HCT116 (cell line): ENCODE measurements around the gene MRTFB. TPM values are rescaled to one million over a fixed set of nuclear protein-coding genes. Genes with fewer than 3 reads are reported as not detected.

ENCODE experiments used
- ATAC-seq: fragments of 200-7000 bp; cut with Tn5 transposase; 2 replicates; pipeline ENCODE4 v1.9.1; 2020; ENCODE audit warnings: mild to moderate bottlenecking, moderate library complexity
- BruUV-seq: library from RNA; stranded (reverse); fragments of 400-500 nt; replicated peaks from 2 replicates; lab custom pipeline; 2021; lab: Mats Ljungman, UMichigan
- CTCF ChIA-PET: fragments of 300-600 bp; sonication (Branson Sonifier 250); formaldehyde crosslinking; loops from one replicate; lab custom pipeline; 2021; ENCODE audit warnings: antibody characterized with exemption; lab: Charles Lee
- POLR2A ChIA-PET: fragments of 300-600, 350-600 bp; sonication (Branson Sonifier 250); formaldehyde crosslinking; loops from one replicate; lab custom pipeline; 2021; ENCODE audit warnings: antibody characterized with exemption; lab: Charles Lee
- RAD21 ChIA-PET, 2 experiments: fragments of 300-600 bp; sonication (Branson Sonifier 250); formaldehyde crosslinking; loops; one replicate each; lab custom pipeline; 2023; ENCODE audit warnings: low total read pairs in 2 of 2; ENCODE audit not compliant: uncharacterized antibody in 2 of 2, unreplicated experiment in 2 of 2, low non-redundant PET in 1 of 2; lab: Charles Lee
- DNase-seq: peaks from one replicate; pipeline ENCODE4 v3.0.0-alpha.2; 2010; ENCODE audit warnings: low read depth, low spot score
- H2AFZ ChIP-seq: fragments of 200-600 bp; shearing (Covaris generic), sonication (generic); 2 replicates; pipeline ENCODE4 v1.6.1; 2017; ENCODE audit warnings: low read depth, mixed run types, mixed read lengths, antibody characterized with exemption, low read length; ENCODE audit not compliant: poor library complexity, severe bottlenecking
- H3K27ac ChIP-seq: 2 replicates; pipeline ENCODE4 v1.5.1; 2012; ENCODE audit warnings: low read depth, low read length
- H3K27me3 ChIP-seq: fragments of 200-600 bp; sonication (generic); 2 replicates; pipeline ENCODE4 v1.6.1; 2016; ENCODE audit warnings: mixed run types, low read length, mixed read lengths; ENCODE audit not compliant: insufficient read depth
- H3K36me3 ChIP-seq, 2 experiments: fragments of 200-500 bp in 1 of 2; fragments of 200-600 bp in 1 of 2; sonication (Bioruptor generic) in 1 of 2; sonication (generic) in 1 of 2; 2 replicates each; pipeline versions ENCODE4 v1.5.1 to v1.6.1; 2014 to 2016; ENCODE audit warnings: low read length in 2 of 2, inconsistent platforms in 1 of 2, mixed read lengths in 1 of 2, mixed run types in 1 of 2; ENCODE audit not compliant: insufficient read depth in 2 of 2, control insufficient read depth in 1 of 2
- H3K4me1 ChIP-seq, 2 experiments: fragments of 200-600 bp in 1 of 2; sonication (generic) in 1 of 2; 2 replicates each; pipeline versions ENCODE4 v1.5.1 to v1.6.1; 2012 to 2017; ENCODE audit warnings: low read length in 2 of 2, inconsistent platforms in 1 of 2, mild to moderate bottlenecking in 1 of 2, mixed read lengths in 1 of 2, mixed run types in 1 of 2, moderate library complexity in 1 of 2; ENCODE audit not compliant: insufficient read depth in 2 of 2, control insufficient read depth in 1 of 2
- H3K4me2 ChIP-seq: fragments of 200-600 bp; sonication (generic); 2 replicates; pipeline ENCODE4 v1.6.1; 2017; ENCODE audit warnings: mixed run types, low read length, mixed read lengths
- H3K4me3 ChIP-seq, 2 experiments: fragments of 200-600 bp in 1 of 2; sonication (generic) in 1 of 2; replicated peaks in 1 of 2; 2 replicates each; pipeline ENCODE4 v1.5.1; 2011 to 2016; ENCODE audit warnings: low read length in 2 of 2, control low read depth in 1 of 2, low read depth in 1 of 2, mild to moderate bottlenecking in 1 of 2, mixed read lengths in 1 of 2, mixed run types in 1 of 2
- H3K79me2 ChIP-seq: fragments of 200-600 bp; sonication (generic); 2 replicates; pipeline ENCODE4 v1.6.1; 2017; ENCODE audit warnings: mild to moderate bottlenecking, mixed run types, low read length, moderate library complexity, mixed read lengths; ENCODE audit not compliant: insufficient read depth
- H3K9ac ChIP-seq: fragments of 200-600 bp; sonication (generic); 2 replicates; pipeline ENCODE4 v1.6.1; 2016; ENCODE audit warnings: low read length, mixed read lengths
- H3K9me2 ChIP-seq: fragments of 200-600 bp; sonication (generic), shearing (Covaris generic); 2 replicates; pipeline ENCODE4 v1.6.1; 2017; ENCODE audit warnings: mixed run types, mild to moderate bottlenecking, moderate library complexity; ENCODE audit not compliant: insufficient read depth
- H3K9me3 ChIP-seq, 2 experiments: fragments of 200-500 bp in 1 of 2; fragments of 200-600 bp in 1 of 2; sonication (Bioruptor generic) in 1 of 2; sonication (generic) in 1 of 2; 2 replicates each; pipeline ENCODE4 v1.6.1; 2014 to 2017; ENCODE audit warnings: low read length in 2 of 2, mixed read lengths in 2 of 2, inconsistent platforms in 1 of 2, low read depth in 1 of 2, mild to moderate bottlenecking in 1 of 2, mixed run types in 1 of 2, moderate library complexity in 1 of 2; ENCODE audit not compliant: control insufficient read depth in 1 of 2, insufficient read depth in 1 of 2
- H4K20me1 ChIP-seq: fragments of 200-600 bp; sonication (generic), shearing (Covaris generic); 2 replicates; pipeline ENCODE4 v1.6.1; 2017; ENCODE audit warnings: mixed run types, mild to moderate bottlenecking, moderate library complexity; ENCODE audit not compliant: insufficient read depth
- ATF3 ChIP-seq: IDR thresholded peaks from 2 replicates; pipeline ENCODE4 v1.6.1; 2012
- CBX3 ChIP-seq: IDR thresholded peaks from 2 replicates; pipeline ENCODE4 v1.6.1; 2012; ENCODE audit warnings: low read depth
- CEBPB ChIP-seq: IDR thresholded peaks from 2 replicates; pipeline ENCODE4 v1.6.1; 2012; ENCODE audit warnings: low read depth
- EGR1 ChIP-seq: IDR thresholded peaks from 2 replicates; pipeline ENCODE4 v1.6.1; 2012; ENCODE audit warnings: low read depth
- ELF1 ChIP-seq: IDR thresholded peaks from 2 replicates; pipeline ENCODE4 v1.6.1; 2012; ENCODE audit warnings: low read depth, borderline replicate concordance
- EZH2 ChIP-seq: fragments of 200-600 bp; sonication (generic); IDR thresholded peaks from 2 replicates; pipeline ENCODE4 v1.6.1; 2017; ENCODE audit warnings: antibody characterized with exemption, mixed run types
- FOSL1 ChIP-seq: IDR thresholded peaks from 2 replicates; pipeline ENCODE4 v1.6.1; 2012; ENCODE audit warnings: low read depth
- MAX ChIP-seq: IDR thresholded peaks from 2 replicates; pipeline ENCODE4 v1.6.1; 2012
- POLR2A ChIP-seq: IDR thresholded peaks from 2 replicates; pipeline ENCODE4 v1.7.0; 2011; ENCODE audit warnings: borderline replicate concordance; ENCODE audit not compliant: insufficient read depth, insufficient read length; ENCODE audit errors: extremely low read depth
- POLR2AphosphoS5 ChIP-seq: IDR thresholded peaks from 2 replicates; pipeline ENCODE4 v1.6.1; 2011; ENCODE audit warnings: mild to moderate bottlenecking, low read depth, low read length, moderate library complexity
- RAD21 ChIP-seq: IDR thresholded peaks from 2 replicates; pipeline ENCODE4 v1.6.1; 2012; ENCODE audit warnings: low read depth, mild to moderate bottlenecking
- SIN3A ChIP-seq: IDR thresholded peaks from 2 replicates; pipeline ENCODE4 v1.6.1; 2012; ENCODE audit warnings: low read depth
- SRF ChIP-seq: IDR thresholded peaks from 2 replicates; pipeline ENCODE4 v1.6.1; 2012; ENCODE audit warnings: low read depth
- TCF7L2 ChIP-seq: IDR thresholded peaks from 2 replicates; pipeline ENCODE4 v1.7.0; 2011; ENCODE audit warnings: borderline replicate concordance, inconsistent platforms; ENCODE audit not compliant: insufficient read depth, insufficient read length; ENCODE audit errors: extremely low read depth
- ZBTB33 ChIP-seq: IDR thresholded peaks from 2 replicates; pipeline ENCODE4 v1.6.1; 2011; ENCODE audit warnings: mild to moderate bottlenecking, low read length, moderate library complexity; ENCODE audit not compliant: insufficient replicate concordance; ENCODE audit errors: extremely low read depth
- ZFX ChIP-seq: fragments of 450-650 bp; IDR thresholded peaks from 2 replicates; pipeline ENCODE4 v1.6.1; 2017
- ZNF274 ChIP-seq: fragments of 200-500 bp; sonication (Bioruptor generic); IDR thresholded peaks from 2 replicates; pipeline ENCODE4 v1.6.1; 2014; ENCODE audit warnings: mild to moderate bottlenecking, low read depth, low read length, inconsistent platforms
- intact Hi-C: fragments of 100-400 bp; cut with micrococcal nuclease; formaldehyde crosslinking; loops from 2 replicates; pipeline ENCODE4 v1.10.0; 2022
- total RNA-seq: library from RNA; stranded (reverse); gene quantifications from one replicate; pipeline ENCODE4 v1.2.1, GENCODE V29; 2021; ENCODE audit not compliant: unreplicated experiment
- TF ChIP-seq, protein P1 (sequence below), 3 experiments: fragments of 200-600 bp in 1 of 3; sonication (generic) in 1 of 3; IDR thresholded peaks in 2 of 3; conservative IDR thresholded peaks in 1 of 3; 2 replicates each; pipeline ENCODE4 v1.5.1; 2012 to 2017; ENCODE audit warnings: low read depth in 2 of 3, low read length in 2 of 3, antibody characterized with exemption in 1 of 3, borderline replicate concordance in 1 of 3, control low read depth in 1 of 3, mild to moderate bottlenecking in 1 of 3, mixed read lengths in 1 of 3, mixed run types in 1 of 3, moderate library complexity in 1 of 3; ENCODE audit not compliant: insufficient read depth in 1 of 3

MRTFB gene
- total RNA-seq, 1 experiment from 2014 or later: 39.0 TPM

GRCh38 chr16:14088155-14088753, 17.1 kb downstream of the MRTFB start (continued):
- TF ChIP-seq POLR2AphosphoS5: no peak
- TF ChIP-seq EZH2: no peak
- TF ChIP-seq ZFX: no peak
- no peak for TF ChIP-seq ZNF274

DNA sequence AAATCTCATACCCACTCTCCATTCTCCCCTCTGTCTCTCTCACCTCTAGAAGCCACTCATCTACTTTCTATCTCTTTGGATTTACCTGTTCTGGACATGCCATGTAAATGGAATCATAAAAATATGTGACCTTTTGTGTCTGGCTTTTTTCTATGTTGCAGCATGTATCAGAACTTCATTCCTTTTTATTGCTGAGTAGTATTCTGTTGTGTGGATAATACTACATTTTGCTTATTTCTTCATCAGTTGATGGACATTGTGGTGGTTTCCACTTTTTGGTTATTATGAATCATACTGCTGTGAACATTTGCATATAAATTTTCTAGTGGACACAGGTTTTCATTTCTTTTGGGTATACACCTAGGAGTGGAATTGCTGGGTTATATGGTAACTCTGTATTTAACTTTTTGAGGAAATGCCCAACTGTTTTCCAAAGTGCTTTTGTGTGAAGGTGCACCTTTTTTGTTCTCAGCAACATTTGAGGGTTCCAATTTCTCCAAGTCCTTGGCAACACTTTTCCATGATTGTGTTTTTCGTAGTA, 18.2 kb downstream of the MRTFB start:
- no TSS peak for BruUV-seq
- peaks cover 85% of the 10 kb centered on the region for H3K79me2 ChIP-seq

More for the DNA sequence above, 18.2 kb downstream of the MRTFB start:
- H3K4me1 ChIP-seq: peaks cover 28 to 33% of the 10 kb centered on the region in 2 experiments
- RAD21 ChIA-PET: no interaction called here
- intact Hi-C loops: no loop called here
- H4K20me1 ChIP-seq: no peaks in the 10 kb centered on the region
- H3K9me3 ChIP-seq: no peaks in the 10 kb centered on the region
- H3K27ac ChIP-seq: no peak overlapping the region
- H3K27me3 ChIP-seq: no peaks in the 10 kb centered on the region
- H3K4me3 ChIP-seq: no peak overlapping the region
- POLR2A ChIA-PET: no interaction called here
- H3K9me2 ChIP-seq: no peaks in the 10 kb centered on the region
- no peak for DNase-seq
- CTCF ChIA-PET: no interaction called here
- no peak for ATAC-seq
- no peak overlapping the region for H2AFZ ChIP-seq
- 0 out of 4 replicates have a peak, but pooled peaks cover 0 to under 1% of the 10 kb centered on the region in 2 experiments for H3K36me3 ChIP-seq
- TF ChIP-seq ZNF274 (no peak), ZFX (no peak), FOSL1 (no peak), SIN3A (no peak), SRF (no peak), POLR2A (no peak), MAX (no peak), CBX3 (no peak), POLR2AphosphoS5 (no peak), EGR1 (no peak), EZH2 (no peak), ATF3 (no peak), RAD21 (no peak), ZBTB33 (no peak), ELF1 (no peak), CEBPB (no peak), TCF7L2 (no peak)
- TF ChIP-seq, protein P1, sequence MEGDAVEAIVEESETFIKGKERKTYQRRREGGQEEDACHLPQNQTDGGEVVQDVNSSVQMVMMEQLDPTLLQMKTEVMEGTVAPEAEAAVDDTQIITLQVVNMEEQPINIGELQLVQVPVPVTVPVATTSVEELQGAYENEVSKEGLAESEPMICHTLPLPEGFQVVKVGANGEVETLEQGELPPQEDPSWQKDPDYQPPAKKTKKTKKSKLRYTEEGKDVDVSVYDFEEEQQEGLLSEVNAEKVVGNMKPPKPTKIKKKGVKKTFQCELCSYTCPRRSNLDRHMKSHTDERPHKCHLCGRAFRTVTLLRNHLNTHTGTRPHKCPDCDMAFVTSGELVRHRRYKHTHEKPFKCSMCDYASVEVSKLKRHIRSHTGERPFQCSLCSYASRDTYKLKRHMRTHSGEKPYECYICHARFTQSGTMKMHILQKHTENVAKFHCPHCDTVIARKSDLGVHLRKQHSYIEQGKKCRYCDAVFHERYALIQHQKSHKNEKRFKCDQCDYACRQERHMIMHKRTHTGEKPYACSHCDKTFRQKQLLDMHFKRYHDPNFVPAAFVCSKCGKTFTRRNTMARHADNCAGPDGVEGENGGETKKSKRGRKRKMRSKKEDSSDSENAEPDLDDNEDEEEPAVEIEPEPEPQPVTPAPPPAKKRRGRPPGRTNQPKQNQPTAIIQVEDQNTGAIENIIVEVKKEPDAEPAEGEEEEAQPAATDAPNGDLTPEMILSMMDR (IDR thresholded peaks at IDR 0.05 in 2 of 3, conservative IDR thresholded peaks at IDR 0.05 in 1 of 3; ENCODE audit: borderline replicate concordance in 1 of 3, insufficient read depth in 1 of 3, low read depth in 2 of 3, low read length in 2 of 3): no peak
- TF ChIP-seq, all 23 proteins: peak for 0
- Histone ChIP-seq H3K4me2 (no peak overlapping the region), H3K9ac (no peak overlapping the region)
